Measurements from ENCODE around the gene PGAP2.

- TF ChIP-seq EZH2 (optimal IDR thresholded peaks at IDR 0.05; ENCODE audit: low read depth, low read length) = no peak
- TF ChIP-seq CTCF (IDR thresholded peaks at IDR 0.05; ENCODE audit: low read length) = no peak
Measured at GRCh38 chr11:3857628-3858027, 49.3 kb downstream of the PGAP2 start.

Measured in MM.1S (cell line).